GM10266 (cell line): ENCODE measurements around the gene MOB2.

Experiments used
- DNase-seq: peaks from one replicate; pipeline ENCODE4 v3.0.0; 2012; ENCODE audit errors: extremely low spot score
- TF ChIP-seq, protein P1 (sequence below): IDR thresholded peaks from 2 replicates; pipeline ENCODE4 v1.5.1; 2012; ENCODE audit warnings: mild to moderate bottlenecking, low read depth; ENCODE audit not compliant: control insufficient read depth, insufficient read depth; ENCODE audit errors: missing control alignments

MOB2 gene

DNA sequence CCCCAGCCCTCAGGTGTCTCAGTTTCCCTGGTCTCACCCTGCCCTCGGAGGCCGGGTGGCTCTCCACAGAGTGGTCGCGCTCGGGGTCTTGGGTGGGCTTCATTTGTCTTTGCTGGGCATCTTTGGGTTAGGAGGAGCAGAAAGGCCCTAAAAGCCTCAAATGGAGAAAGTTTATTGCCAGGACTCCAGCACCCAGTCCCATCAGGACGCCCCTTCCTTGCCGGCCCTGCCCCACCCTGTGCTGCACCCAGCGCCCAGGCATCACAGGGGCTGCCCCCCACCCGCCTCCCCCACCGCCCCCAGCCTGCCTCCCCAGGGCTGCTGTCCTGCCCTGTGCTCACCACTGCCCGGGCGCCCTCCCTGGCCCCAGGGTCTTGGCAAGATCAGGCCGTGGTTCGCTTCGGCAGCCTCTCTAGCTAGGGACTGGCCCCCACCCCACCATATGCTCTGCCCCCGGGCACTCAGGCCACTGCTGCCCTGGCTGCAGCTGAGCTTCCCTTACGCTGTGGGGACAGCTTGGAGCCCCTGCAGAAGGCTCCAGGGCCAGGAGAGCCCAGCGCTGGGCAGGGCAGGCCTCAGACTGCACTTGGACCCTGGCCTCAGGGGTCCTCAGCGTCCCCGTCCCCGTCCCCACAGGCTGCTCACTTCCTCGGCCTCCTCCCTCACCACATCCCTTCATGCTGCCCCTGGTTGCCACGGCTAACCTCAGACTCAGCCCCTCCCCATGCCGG is 31.4 kb downstream of the MOB2 start:
- peak; percentile 44 for DNase-seq
- TF ChIP-seq, protein P1, sequence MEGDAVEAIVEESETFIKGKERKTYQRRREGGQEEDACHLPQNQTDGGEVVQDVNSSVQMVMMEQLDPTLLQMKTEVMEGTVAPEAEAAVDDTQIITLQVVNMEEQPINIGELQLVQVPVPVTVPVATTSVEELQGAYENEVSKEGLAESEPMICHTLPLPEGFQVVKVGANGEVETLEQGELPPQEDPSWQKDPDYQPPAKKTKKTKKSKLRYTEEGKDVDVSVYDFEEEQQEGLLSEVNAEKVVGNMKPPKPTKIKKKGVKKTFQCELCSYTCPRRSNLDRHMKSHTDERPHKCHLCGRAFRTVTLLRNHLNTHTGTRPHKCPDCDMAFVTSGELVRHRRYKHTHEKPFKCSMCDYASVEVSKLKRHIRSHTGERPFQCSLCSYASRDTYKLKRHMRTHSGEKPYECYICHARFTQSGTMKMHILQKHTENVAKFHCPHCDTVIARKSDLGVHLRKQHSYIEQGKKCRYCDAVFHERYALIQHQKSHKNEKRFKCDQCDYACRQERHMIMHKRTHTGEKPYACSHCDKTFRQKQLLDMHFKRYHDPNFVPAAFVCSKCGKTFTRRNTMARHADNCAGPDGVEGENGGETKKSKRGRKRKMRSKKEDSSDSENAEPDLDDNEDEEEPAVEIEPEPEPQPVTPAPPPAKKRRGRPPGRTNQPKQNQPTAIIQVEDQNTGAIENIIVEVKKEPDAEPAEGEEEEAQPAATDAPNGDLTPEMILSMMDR = no peak

- DNase-seq = no peak
- TF ChIP-seq, protein P1 = no peak
These were observed 32.0 kb downstream of the MOB2 start for GRCh38 chr11:1454576-1454975.

GRCh38 chr11:1453611-1454034 is 33.0 kb downstream of the MOB2 start:
- DNase-seq = peak; percentile 93
- TF ChIP-seq, protein P1 = peak; percentile 62

DNA sequence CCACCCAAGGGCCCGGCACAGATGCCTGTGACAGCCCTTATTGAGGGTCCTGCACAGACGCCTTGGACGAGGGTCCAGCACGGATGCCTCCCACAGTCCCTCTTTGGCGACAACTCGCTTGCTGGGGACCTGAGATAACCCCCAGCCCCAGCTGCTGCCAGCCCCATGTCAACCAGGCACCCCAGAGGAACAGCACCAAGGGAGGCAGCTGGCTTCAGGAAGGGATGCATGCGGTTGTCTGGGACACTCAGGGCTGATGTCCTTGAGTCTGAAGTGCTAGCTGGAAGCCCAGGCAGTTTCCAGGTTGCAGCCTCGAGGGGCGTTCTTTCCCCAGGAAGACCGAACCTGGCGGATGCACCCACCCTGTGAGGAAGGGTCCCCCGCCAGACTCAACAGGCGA is 33.8 kb downstream of the MOB2 start:
- DNase-seq = no peak
- TF ChIP-seq, protein P1 = no peak

GRCh38 chr11:1451781-1452470 is 34.7 kb downstream of the MOB2 start:
- TF ChIP-seq, protein P1 = no peak
- DNase-seq = no peak

DNA sequence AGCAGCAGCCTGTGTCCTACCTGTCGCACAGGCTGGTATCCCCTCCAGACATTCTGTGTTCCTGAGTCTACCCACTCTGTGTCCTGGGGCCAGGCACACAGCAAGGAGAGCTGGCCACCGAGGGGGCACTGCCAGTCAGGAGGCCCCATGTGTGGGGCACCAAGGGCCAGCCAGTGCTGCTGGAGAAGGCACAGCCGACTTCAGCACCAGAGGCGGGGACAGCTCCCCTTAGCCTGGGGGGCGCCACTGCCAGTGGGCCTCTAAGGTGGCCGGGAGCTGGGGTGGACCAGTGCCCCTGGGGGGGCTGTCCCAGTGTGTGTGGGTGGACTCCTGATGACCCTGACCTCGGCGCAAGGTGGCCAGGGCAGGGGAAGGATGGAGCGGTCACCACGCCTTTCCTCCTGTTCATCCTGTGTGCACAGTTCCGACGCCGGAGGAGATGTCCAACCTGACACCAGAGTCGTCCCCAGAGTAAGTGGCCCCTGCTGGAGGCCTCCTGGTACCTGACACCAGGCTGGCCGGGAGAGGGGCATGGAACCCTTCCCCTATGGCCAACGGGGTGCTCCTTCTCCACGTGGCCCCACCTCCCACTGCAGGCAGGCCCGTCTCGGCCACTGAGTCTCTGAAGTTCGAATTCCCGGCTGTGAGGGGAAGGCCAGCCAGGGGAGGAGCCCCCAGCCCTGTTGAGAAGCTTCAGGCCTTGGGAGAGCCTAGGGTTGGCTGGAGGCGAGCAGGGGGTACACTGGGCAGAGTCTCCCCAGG is 35.4 kb downstream of the MOB2 start:
- DNase-seq = peak; percentile 43
- TF ChIP-seq, protein P1 = no peak
